Measurements from ENCODE around the gene CSNK1D. TPM values are rescaled to one million over a fixed set of nuclear protein-coding genes. Genes with fewer than 3 reads are reported as not detected.

The CSNK1D gene
- total and polyA plus RNA-seq, 2 donors (not counting 1 experiment from before 2014, with no cell fraction given) = 196 to 241 TPM

- intact Hi-C loops (cut with micrococcal nuclease) = no loop called here
- Histone ChIP-seq H3K36me3 (replicated peaks in 1 of 2; ENCODE audit: control extremely low read depth in 1 of 2, control insufficient read depth in 1 of 2, extremely low read depth in 1 of 2, insufficient read depth in 2 of 2, low read length in 1 of 2) (no peaks in the 10 kb centered on the region), H3K27me3 (replicated peaks in 1 of 4; ENCODE audit: control extremely low read depth in 1 of 4, control insufficient read depth in 3 of 4, insufficient read depth in 4 of 4, low read length in 3 of 4) (peaks cover 0 to 10% (median 0%) of the 10 kb centered on the region in 4 experiments), H3K4me2 (replicated peaks; ENCODE audit: low read depth, low read length, poor library complexity, severe bottlenecking) (no peak overlapping the region), H2AFZ (ENCODE audit: insufficient read depth, low read depth, low read length, poor library complexity, severe bottlenecking) (no peak overlapping the region), H3K4me3 (ENCODE audit: control extremely low read depth in 1 of 5, extremely low read depth in 1 of 5, insufficient read depth in 1 of 5, low read depth in 2 of 5, low read length in 4 of 5) (no peak overlapping the region), H3K27ac (ENCODE audit: low read length in 2 of 2) (no peak overlapping the region), H3K79me2 (ENCODE audit: control insufficient read depth, insufficient read depth, low read length) (no peaks in the 10 kb centered on the region), H4K20me1 (ENCODE audit: control insufficient read depth, insufficient read depth, low read length, poor library complexity, severe bottlenecking) (no peaks in the 10 kb centered on the region), H3K4me1 (ENCODE audit: control insufficient read depth in 2 of 2, insufficient read depth in 2 of 2, low read length in 2 of 2) (peaks cover 0 to 6% of the 10 kb centered on the region in 2 donors), H3K9ac (ENCODE audit: low read length) (no peak overlapping the region), H3K9me3 (ENCODE audit: control extremely low read depth in 1 of 3, control insufficient read depth in 2 of 3, insufficient read depth in 1 of 3, low read length in 2 of 3) (peaks cover 0 to 4% (median 0%) of the 10 kb centered on the region in 3 donors)
- TF ChIP-seq EZH2 (IDR thresholded peaks at IDR 0.05; ENCODE audit: borderline replicate concordance, insufficient read depth, low read depth, low read length, poor library complexity, severe bottlenecking) (no peak), CTCF (IDR thresholded peaks at IDR 0.05) (no peak)
- ATAC-seq (ENCODE audit: low read depth) (no peak), DNase-seq (no peak)
- 93% methylated on average over 24 of the region's 25 CpGs for WGBS (ENCODE audit: insufficient coverage)
- CTCF ChIA-PET = no interaction called here
- H3K9me3 Mint-ChIP-seq (ENCODE audit: insufficient read depth) = no peaks in the 10 kb centered on the region
- no peak overlapping the region for H3K27ac Mint-ChIP-seq
- H3K27me3 Mint-ChIP-seq = no peaks in the 10 kb centered on the region
- H3K4me1 Mint-ChIP-seq = peaks cover 9% of the 10 kb centered on the region
- POLR2A ChIA-PET = no interaction called here
- no peak overlapping the region for H3K4me3 Mint-ChIP-seq
Measured at GRCh38 chr17:82282239-82283207, 9.0 kb upstream of the CSNK1D start.

Measured in B cell (primary cell).